SKM-1 treated with dmso at 0.1 percent for 144 hours (cell line): ENCODE data around the gene ARRDC4.

ENCODE experiments used
- DNase-seq: peaks from one replicate; lab custom pipeline; 2025; ENCODE audit not compliant: unreplicated experiment; lab: John Stamatoyannopoulos, UW

ARRDC4 gene

GRCh38 chr15:97995881-97996603 lies 35.5 kb downstream of the ARRDC4 start:
- DNase-seq: peak; percentile 8

GRCh38 chr15:97998307-97999071 lies 38.0 kb downstream of the ARRDC4 start:
- DNase-seq: no peak

- DNase-seq: no peak
Measured at GRCh38 chr15:98000249-98001203, 40.0 kb downstream of the ARRDC4 start.

GRCh38 chr15:98001663-98002194 lies 41.2 kb downstream of the ARRDC4 start:
- DNase-seq: no peak

- no peak for DNase-seq
Measured at GRCh38 chr15:98002419-98002818, 41.9 kb downstream of the ARRDC4 start.

GRCh38 chr15:98002866-98003265 lies 42.4 kb downstream of the ARRDC4 start:
- DNase-seq: no peak

GRCh38 chr15:98003518-98003917 lies 43.0 kb downstream of the ARRDC4 start:
- no peak for DNase-seq

- DNase-seq: no peak
Measured at GRCh38 chr15:98003996-98004395, 43.5 kb downstream of the ARRDC4 start.

- no peak for DNase-seq
Measured at GRCh38 chr15:98005659-98006058, 45.2 kb downstream of the ARRDC4 start.

GRCh38 chr15:98009169-98009568 lies 48.7 kb downstream of the ARRDC4 start:
- DNase-seq: no peak

- DNase-seq: no peak
Measured at GRCh38 chr15:98009971-98010370, 49.5 kb downstream of the ARRDC4 start.

- DNase-seq: no peak
Measured at GRCh38 chr15:98012354-98012753, 51.9 kb downstream of the ARRDC4 start.

GRCh38 chr15:98013631-98014030 lies 53.1 kb downstream of the ARRDC4 start:
- no peak for DNase-seq

GRCh38 chr15:98017150-98017964 lies 56.9 kb downstream of the ARRDC4 start:
- no peak for DNase-seq

GRCh38 chr15:98018761-98019351 lies 58.4 kb downstream of the ARRDC4 start:
- DNase-seq: no peak
